Measurements from ENCODE around the gene KLHL9.
"Not testable (repeated sequence)": the region's sequence is repeated elsewhere in the genome, so short reads cannot be mapped to it uniquely, and the experiment has no call there.

KLHL9 gene, protein sequence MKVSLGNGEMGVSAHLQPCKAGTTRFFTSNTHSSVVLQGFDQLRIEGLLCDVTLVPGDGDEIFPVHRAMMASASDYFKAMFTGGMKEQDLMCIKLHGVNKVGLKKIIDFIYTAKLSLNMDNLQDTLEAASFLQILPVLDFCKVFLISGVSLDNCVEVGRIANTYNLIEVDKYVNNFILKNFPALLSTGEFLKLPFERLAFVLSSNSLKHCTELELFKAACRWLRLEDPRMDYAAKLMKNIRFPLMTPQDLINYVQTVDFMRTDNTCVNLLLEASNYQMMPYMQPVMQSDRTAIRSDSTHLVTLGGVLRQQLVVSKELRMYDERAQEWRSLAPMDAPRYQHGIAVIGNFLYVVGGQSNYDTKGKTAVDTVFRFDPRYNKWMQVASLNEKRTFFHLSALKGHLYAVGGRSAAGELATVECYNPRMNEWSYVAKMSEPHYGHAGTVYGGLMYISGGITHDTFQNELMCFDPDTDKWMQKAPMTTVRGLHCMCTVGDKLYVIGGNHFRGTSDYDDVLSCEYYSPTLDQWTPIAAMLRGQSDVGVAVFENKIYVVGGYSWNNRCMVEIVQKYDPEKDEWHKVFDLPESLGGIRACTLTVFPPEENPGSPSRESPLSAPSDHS

DNA sequence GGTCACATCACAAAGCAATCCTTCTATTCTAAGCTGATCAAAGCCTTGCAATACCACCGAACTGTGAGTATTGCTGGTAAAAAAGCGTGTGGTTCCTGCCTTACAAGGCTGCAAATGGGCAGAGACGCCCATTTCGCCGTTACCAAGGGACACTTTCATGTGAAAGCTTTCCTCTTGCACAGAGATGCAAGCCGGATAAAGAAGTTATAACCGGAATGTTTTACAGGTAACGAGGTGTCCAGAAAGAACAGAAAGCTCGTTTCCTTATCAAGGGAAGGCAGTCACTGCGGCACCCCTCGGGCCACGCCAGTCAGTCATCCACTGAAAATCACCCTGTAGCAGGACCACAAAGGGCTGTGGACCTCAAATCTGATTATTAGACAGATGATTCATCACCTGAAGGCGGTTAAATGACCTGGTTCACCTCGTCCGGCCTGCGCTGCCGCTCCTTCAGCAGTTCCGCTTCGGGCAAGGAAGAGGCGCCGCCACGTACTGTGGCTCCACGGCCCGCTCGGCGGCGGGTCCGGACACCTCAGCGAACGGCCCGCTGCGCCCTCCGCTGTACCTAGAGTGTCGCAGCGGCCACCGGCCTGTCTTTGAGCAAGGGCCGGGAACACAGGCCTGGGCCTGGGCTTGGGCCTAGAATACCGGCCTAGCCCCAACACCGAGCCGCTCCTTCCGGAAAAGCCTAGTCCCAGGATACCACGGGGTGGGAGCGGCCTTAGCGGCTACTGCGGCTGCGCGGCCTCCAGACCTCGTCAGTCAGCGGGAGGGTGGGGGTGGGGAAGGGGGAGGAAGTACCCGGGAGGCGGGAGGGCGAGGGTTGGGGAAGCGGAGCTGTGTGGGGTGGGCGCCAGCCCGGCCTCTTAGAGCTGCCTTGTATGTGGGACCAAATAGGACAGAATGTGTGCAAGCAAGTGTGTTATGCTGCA, at the start of gene KLHL9:
KLHL9 (minus strand) TSS at position 704 of the 932 bp plus-strand sequence; CDS start at position 159, 545 bp downstream.
- DNase-seq = peak; percentile 63

DNA sequence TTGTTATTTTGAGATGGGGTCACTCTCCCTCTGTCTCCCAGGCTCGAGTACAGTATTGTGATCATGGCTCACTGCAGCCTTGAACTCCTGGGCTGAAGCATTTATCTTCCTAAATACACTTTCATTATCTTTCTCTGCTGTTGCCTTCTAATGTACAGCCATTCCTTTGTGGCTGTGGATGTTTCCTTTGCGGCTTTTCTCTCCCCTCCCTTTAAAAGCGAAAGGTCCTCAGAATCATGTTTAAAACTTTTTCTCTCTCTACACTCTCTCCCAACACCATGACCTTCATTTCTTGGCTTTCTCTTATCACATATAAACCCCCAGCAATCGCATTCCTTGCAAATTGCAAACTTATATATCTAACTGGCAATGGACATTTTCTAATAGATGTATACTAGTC, 48.4 kb upstream of the KLHL9 start:
- DNase-seq = no peak

DNA sequence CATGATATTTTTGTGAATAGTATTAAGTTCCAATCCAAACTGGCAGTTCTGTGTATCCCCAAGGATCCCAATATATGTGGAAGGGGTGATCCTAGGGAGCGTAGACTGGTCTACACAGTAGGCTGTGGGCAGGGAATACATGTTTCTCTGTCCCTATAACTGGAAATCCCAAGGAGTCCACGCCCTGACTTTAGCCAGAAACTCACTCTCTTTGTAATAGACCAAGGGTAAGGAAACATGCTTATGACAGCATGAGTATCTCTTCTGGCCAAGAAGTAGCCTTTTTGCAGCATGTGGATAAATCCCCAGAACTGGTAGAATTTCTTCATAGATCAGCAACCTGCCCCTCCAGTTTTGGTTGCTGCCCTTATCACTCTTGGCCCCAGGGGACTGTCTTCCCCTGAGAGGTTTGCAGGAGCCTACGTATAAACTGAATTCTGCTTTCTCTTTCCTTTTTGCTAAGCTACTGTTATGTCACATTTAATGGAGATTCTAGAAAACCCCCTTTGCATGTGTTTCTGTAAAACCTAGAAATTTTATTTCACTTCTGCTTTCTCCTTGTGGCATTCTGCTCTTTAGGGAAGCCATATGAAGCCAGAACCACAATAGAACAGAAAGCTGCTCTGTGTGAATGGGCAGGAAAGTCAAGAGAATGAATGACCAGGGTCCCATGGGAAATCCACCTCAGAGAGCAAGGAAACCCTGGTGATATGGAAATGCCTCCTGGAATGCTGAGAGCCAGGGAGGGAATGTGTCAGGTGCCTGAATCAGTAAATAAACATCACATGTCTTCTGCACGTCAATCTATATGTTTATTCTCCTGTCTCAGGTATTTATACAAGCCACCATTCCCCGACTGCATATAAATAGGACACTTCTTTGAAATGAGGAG, 46.5 kb upstream of the KLHL9 start:
- DNase-seq = no peak

DNA sequence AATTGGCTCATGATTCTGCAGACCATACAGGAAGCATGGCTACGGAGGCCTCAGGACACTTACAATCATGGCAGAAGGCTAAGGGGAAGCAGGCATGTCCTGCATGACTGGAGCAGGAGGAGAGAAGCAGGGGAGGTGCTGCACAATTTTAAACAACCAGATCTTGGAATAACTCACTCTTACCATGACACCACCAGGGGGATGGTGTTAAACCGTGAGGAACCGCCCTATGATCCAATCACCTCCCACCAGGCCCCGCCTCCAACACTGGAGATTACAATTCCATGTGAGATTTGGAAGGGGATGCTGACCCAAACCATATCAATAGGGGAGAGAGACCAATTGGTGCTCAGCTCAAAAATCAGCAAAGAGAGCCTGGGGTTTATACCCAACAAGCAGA, 36.3 kb upstream of the KLHL9 start:
- not testable (repeated sequence) for DNase-seq

DNA sequence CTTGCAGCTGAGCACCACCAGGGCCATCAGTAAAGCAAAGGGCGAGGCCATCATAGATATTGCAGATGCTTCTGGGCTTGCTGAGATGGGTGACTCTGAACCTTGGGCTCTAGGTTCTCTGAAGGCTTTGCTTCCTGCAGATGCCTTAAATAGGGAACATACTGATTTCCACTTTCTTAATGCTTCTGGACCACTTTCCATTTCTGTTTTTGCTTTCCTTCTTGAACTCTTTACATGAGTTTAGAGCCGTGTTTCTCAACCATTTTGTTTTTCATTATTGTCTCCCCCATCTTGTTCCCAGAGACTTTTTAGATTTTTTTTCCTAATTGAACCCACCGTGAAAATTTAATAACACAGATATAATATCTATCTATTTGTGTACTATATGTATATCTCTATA, 32.8 kb upstream of the KLHL9 start, which contains the start of gene IFNA13:
IFNA13 (minus strand) TSS at position 101 of the 400 bp plus-strand sequence; CDS start at position 54, 47 bp downstream.
- no peak for DNase-seq

DNA sequence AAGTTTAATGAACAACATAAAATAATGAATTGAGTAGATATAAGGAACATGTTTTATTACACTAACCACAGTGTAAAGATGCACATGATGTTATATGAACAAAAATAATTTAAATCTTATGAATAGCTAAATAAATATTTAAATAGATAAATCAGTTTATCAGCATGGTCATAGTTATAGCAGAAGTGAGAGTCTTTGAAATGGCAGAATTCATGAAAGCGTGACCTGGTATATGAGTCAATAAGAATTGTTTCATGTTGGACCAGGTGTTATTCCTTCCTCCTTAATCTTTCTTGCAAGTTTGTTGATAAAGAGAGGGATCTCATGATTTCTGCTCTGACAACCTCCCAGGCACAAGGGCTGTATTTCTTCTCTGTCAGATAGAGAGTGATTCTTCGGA, 32.0 kb upstream of the KLHL9 start:
- DNase-seq = not testable (repeated sequence)

DNA sequence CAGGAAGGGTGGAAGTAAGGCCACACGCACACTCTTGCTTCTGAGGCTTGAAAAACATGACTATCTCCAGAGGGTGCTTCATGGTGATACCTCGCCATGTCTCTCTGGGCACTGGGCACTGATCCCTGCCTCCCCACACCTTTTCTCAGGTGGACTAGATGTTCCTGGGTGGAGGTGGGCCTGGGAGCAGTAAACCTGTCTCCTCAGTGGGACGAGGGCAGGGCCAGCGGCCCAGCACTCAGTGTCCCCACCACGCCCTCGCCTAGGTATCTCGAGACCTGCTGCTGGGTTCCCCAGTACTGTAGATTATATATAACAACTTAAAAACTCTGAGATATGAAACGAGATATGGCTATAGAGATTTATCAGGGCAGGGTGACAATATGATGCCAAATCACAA, 27.1 kb upstream of the KLHL9 start:
- DNase-seq = no peak

DNA sequence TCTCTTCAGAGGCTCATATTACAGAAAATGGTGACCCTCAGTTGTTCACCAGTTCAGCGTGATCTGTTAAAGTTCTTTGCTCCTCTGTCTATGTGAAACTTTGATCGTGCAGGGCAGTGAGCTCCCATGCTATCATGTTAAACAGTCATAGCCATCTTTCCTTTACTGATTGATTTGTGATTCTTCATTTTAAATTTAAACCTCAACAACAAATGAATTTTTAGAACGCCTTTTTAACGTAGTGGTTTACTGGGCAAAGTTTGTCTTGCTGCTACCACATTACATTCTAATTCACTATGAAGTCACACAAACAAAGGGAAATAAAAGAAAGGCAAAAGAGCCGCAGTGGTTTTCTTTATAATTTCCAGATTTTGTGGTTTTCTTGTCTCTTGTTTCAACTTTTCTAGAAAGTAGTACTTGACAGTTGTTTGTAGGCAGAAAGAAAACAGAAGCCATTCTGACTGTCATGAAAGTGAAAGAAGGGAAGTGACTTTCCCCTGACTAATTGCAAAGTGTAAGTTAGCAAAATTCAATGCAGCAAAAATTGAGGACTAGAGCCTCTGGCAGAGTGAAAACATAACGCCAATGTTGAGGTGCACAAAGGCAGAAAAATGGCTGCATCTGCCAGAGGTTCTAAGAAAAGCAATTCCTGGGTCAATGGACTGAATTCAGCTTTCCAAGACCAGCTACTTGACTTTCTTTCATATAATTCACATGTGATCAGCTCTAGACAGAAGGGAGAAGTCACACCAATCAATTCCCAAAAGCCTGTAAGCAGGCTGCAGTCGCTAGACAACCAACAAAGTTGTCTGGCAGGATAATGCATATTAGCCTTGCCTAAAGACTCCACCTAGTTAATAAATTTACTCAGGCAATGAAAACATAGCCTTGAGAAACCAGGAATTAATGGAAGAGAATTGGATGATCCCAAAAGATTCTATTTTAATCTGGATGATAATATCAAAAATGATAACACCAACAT, 22.6 kb upstream of the KLHL9 start:
- DNase-seq = no peak

DNA sequence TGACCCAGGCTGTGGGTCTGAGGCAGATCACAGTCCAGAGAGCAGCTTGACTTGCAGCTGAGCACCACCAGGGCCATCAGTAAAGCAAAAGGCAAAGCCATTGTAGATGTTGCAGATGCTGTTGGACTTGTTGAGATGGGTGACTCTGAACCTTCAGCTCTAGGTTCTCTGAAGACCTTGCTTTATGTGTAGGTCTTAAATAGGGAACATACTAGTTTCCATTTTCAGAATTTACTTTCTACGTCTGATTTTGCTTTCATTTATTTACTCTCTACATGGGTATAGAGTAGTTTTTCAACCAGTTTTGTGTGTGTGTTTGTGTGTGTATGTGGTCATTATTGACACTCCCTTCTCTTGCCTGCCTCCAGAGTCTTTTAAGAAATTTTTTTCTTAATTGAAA, 15.6 kb upstream of the KLHL9 start, which contains the start of gene IFNA6:
IFNA6 (minus strand) TSS at position 101 of the 400 bp plus-strand sequence; CDS start at position 101, 0 bp downstream.
- DNase-seq = no peak

DNA sequence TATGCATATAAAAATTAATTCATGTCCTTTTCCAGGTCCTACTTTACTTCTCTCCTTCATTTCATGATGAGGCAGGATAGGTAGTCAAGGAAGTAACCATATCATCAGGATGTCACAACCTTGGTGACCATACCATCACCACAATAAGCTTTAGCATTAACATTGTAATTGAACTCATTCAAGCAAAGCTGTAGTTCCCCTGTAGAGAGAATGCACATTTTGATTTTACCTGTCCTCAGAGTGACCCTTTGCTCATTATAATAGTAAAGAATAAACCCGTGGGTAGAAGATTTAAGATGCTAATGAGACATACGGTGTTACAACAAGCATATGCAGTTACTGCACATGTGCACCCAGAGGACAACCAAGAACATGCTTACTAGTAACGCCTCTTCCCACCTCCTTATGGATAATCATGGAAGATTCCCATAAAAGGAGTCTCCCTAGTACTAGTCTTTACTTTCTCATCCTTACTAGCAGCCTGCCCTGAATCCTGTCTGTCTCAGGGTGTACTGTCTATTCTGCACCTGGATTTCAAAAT, 13.3 kb upstream of the KLHL9 start:
- no peak for DNase-seq

DNA sequence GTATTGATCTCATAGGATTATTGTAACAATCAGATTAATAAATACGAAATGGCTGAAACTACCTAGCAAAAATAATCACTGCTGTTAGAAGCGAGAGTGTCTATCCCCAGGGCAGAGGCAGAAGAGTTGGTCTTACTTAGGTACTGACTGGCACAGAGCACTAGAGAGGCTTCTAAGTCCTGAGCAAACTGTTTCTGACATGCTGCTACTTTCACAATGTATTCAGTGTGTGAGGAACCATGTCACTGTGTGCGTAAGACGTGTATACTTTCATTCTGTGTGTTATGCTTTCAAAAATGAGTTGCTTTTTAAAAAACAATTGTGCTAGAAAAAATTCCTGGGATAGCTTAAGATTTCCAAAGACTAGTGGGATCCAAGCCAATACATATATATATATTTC, 5.5 kb upstream of the KLHL9 start:
- no peak for DNase-seq

DNA sequence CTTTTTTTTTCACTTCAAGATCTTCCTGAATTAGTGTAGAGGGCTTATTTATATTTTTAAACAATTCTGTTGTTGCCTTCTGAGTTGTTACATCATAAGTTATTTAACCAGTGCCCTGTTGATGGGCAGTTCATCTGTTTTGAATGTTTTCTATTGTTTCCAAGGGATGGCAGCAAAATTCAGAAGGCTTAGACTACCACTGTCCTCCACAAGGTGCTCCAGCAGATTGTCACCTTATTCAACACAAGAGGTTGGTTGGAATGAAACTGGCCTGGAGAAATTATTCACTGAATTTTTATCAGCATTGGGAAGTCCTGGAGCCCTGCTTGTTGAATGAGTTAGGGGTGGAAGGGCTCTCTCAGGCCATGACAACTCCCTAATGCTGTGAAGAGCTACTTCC, 1.3 kb upstream of the KLHL9 start:
- DNase-seq = no peak

DNA sequence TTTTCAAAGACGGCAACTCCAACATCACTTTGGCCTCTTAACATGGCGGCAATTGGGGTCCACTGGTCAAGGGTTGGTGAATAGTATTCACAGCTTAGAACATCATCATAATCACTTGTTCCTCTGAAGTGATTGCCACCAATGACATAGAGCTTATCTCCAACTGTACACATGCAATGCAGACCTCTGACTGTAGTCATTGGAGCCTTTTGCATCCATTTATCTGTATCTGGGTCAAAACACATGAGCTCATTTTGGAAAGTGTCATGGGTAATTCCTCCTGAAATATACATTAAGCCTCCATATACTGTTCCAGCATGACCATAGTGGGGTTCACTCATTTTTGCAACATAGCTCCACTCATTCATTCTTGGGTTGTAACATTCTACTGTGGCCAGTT, 2.0 kb downstream of the KLHL9 start:
- DNase-seq = no peak

DNA sequence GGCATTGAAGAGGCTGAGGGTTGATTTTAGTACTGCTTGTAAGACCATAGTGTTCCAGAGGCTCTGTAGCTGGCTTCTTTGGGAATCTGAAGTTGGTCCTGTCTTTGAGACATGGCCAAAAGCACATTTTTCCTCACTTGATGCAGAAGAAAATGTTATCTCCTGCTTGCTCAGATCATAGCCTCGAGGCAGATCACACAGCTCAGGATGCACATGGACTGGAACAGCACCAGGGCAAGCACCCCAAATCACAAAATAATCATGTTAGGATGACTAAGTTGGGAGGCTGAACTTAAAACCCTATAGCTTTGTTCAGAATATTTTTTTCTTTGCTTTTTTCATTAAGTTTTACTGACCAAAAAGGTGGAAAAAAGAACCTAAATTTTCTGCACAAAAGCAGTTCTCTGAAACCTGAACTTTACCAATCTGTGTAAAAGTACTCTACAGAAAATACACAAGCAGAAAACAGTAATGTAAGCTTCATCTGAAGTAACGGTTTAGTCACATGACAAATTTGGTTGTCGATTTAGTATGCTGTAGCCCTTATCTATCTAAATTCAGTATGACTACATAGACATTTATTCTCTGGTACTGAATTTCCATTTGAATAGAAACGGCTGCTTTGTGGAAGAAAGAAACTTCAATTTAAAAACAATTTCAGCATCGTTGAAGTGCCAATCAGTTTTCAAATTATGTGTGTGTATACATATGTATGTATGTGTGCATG, 3.4 kb downstream of the KLHL9 start:
- DNase-seq = no peak

DNA sequence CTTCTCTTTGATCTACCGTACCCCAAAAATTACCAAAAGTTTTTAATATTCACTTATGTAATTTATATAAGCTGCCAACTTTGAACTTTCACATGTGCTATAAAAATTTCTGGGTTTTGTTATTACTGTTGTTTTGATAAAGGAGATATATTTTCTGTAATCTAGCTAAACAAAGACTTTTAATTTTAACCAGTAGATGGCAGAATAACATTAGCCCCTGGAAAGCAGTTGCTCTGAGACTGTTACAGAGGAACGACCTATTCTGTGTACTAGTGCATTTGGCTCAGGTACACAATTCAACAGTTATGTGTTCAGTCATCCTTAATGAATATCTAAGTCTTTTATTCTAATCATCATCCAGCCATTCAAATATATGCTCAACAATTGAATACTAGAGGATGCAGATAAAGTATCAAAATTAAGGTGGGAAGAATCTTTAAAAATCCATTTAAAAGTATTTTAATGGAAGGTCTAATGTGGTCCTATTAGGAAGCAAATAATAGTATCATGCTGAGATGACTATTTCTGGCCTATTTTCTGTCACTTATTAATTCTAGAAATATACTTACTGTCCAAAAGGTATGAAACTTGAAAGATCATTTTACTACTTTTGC, 8.6 kb downstream of the KLHL9 start:
- DNase-seq = peak; percentile 34

DNA sequence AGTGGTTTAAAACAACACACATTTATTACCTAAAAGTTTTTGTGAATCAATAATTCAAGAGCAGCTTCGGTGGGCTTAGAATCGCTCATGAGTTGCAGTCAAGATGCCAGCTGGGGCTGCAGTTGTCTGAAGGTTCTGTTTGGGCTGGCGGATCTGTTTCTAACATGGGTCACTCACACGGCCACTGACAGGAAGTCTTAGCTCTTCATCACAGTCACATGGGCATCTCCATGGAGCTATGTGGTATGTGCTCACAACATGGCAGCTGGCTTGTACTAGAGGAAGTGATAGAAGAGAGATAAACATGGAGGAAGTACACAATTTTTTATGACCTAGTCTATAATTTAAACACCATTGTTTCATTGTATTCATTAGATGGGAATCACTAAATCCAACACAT, 11.2 kb downstream of the KLHL9 start:
- DNase-seq = no peak

DNA sequence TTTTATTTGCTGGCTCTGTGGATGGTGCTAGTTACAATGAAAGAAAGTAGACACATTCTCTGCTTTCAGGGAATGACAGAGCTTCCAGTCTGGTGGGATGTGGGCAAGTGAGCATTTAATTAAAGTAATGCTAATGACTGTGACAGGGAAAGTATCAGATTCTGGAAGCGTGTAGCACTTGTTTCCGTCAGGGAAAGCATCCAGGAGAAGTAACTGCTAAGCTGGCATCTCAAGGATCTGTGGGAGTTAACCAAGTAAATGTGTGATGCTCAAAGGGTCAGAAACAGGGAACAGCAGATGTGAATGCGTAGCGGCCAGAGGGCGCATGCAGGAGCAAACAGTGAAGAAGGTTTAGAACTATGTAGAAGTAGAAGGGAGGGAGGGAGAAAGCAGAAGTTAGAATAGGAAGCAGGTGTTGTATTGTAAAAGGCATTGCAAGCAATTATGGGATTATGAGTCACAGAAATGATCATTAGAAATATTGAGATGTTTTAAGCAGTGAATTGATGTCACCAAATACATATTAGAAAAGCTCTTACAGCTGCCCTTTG, 12.2 kb downstream of the KLHL9 start:
- DNase-seq = no peak

DNA sequence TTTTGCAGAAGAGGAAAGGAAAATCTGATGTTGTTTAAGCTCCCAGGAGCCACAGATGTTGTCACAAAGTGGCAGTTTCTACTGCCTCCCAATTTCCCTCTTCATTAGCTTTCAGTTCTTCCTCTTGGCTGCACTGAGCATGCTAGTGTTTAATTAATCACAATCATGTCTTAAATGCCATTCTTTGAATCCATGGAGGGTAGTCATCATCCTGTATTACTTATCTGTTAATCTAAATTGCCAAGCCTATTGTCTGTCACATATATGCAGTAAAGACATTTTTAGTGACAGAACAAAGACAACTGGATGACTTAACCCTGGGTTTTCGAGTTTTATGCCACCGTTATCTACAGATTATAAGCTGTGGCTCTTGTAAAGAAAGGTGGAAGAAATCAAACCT, 14.7 kb downstream of the KLHL9 start:
- DNase-seq = no peak
